ENCODE measurements around the gene SLC51A.

SLC51A gene

GRCh38 chr3:196217307-196218154 is 1.2 kb downstream of the SLC51A start:
- no peak for DNase-seq

DNA sequence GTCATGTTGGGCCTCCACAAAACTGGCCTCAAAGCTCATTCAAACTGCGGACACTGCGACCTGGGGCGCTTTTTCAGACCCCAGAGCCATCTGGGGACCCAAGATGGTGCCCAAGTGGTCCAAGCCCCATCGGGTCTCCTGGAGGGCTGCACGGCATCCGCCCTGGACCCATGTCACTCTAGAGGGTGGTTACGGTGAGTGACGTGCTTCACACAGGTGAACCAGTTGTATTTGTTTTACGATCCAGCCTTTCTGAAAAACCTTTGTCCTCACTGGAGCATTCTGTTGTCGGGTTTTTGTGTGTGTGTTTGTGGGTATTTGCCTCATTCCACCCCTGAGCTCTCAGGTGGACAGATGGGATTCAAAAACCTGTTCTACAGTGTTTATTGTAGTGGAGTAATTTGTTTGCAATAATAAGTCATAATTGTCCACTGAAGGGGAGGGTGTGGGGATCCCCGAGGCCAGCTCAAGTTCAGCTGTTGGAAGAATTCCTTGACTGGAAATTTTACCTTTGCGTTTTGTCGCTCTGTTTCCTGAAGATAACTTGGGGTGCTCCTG is 1.9 kb downstream of the SLC51A start:
- no peak for DNase-seq

- no peak for DNase-seq
Observed at GRCh38 chr3:196219194-196219969, 3.0 kb downstream of the SLC51A start.

DNA sequence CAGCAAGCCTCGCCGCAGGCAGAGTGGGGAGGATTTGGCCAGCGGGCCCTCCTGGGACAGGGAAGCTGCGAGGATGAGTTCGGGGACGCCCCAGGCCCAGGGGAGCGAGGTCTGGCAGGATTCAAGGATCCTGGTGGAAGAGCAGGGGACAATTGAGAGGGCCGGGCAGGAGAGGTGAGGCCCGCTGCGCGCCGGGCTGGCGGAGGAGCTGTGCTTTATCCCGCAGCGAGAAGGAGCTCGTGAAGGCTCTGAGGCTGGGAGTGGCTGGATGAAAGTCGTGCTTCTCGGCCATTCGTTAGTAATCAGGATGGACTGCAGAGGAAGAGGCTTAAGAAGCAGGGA is 3.6 kb downstream of the SLC51A start:
- DNase-seq = no peak

DNA sequence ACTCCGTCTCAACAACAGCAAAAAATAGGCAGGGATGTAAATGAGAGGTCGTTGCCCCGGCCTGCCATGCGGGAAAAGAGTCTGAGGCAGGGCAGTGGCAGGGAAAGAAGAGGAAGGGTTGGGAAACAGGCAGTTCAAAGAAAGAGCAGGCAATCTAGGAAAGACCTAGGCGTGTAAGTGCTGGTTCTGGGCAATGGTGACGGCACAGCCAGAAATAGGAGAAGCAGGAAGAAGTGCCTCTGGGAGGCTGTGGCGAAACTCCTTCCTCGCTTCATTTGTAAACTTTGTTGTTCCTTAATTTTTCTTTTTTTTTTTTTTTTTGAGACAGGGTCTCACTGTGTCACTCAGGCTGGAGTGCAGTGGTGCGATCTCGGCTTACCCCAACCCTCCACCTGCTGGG is 4.3 kb downstream of the SLC51A start:
- no peak for DNase-seq

DNA sequence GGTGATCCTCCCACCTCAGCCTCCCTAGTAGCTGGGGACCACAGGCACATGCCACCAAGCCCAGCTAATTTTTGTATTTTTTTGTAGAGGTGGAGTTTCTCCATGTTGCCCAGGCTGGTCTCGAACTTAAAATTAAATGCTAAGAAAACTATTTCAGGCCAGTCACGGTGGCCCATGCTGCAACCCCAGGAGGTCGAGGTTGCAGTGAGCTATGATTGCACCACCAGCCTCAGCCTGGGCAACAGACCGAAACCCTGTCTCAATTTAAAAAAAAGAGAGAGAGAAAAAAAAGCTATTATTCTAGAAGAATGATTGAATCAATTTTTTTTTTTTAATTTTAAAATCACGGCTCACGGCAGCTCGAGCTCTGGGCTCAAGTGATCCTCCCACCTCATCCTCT is 4.7 kb downstream of the SLC51A start:
- DNase-seq = no peak

GRCh38 chr3:196222876-196223595 is 6.7 kb downstream of the SLC51A start:
- no peak for DNase-seq

DNA sequence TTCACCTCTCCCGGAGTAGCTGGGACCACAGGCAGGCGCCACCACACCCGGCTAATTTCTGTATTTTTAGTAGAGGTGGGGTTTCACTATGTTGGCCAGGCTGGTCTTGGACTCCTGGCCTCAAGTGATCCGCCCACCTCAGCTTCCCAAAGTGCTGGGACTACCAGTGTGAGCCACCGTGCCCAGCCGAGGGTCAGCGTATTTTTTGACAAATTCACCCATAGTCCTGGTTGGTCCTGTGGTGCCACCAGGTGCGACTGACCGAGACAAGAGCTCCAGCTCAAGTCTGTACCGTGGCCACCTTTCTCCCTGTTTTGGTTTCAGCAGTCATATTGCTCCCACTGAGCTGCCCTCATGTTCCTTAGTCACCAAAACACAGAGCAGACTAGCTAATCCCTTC is 8.8 kb downstream of the SLC51A start:
- no peak for DNase-seq

- no peak for DNase-seq
Observed at GRCh38 chr3:196225763-196226364, 9.5 kb downstream of the SLC51A start.

DNA sequence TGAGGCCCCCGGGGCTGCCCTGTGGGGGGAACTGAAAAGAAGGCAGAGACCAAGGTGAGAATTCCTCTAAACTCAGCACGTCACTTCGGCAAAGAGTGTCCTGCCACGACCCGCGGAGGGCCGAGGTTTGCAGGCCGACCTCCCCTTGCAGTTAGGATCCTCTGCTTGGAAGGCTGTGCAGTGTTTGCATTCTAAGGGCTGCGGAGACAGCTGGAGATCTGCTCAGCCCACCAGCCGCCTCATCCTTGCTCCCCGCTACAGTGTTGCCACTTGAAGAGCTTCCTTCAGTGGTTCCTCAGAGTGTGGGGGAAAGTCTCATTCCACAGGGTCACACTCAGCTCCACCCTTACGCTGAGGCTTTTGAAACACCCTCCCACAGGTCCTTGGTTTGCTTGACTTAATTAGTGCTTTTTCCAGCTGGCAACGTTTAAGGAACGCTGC is 10.8 kb downstream of the SLC51A start:
- DNase-seq = no peak

GRCh38 chr3:196227629-196228493 is 11.5 kb downstream of the SLC51A start:
- no peak for DNase-seq

GRCh38 chr3:196232154-196232881 is 16.0 kb downstream of the SLC51A start:
- no peak for DNase-seq

- DNase-seq = no peak
Observed at GRCh38 chr3:196232882-196233251, 16.5 kb downstream of the SLC51A start.

DNA sequence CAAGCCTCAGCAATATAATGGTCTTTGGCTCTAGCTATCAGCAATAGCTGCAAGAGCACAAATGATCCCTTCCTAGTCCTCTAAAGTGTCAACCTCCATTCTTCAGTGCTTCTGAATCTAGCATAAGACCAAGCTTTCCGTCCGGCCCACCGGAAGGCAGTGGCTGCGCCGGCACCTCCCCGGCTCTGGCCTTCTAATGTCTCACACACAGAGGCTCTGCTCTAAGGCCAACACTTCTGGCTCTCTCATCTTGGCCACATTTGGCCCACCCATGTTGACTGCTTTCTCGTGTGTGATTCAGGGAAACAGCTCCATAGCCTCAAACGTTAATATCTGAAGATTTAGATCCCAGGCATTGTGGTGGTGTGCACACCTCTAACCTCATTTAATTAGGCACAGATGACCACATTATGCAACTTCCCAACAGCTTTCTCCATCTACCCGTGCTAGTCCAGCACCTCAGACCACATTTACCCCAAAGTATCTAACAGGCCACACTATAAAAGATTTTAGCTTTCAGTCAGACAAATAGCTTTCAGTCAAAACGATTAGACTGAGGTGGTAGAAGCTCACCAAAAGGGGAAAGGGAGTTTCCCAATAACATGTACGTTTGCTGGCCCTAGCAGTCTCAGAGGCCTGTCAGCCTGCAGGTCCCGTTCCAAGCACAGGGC is 19.3 kb downstream of the SLC51A start:
- DNase-seq = no peak

- DNase-seq = no peak
Observed at GRCh38 chr3:196236223-196236622, 19.9 kb downstream of the SLC51A start.

DNA sequence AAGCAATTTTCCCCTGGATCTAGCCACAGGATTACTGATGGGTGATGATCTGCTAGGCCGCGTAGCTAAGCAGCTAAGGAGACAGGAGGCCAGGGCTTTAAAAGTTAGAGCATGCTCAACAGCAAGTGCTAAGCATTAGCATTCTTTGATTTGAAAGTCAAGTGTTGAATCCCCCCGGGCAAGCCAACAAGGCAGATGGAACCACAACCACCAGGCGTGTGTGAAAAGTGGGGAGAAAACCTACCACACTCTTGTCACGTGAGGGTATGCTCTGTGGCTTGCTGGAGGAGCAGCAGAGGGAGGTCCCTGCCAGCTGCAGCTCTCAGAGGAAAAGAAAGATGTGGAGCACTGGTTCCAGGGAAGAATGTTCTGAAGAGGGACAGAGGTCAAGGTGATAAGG is 20.9 kb downstream of the SLC51A start:
- no peak for DNase-seq

- no peak for DNase-seq
Observed at GRCh38 chr3:196238612-196239560, 22.6 kb downstream of the SLC51A start.

DNA sequence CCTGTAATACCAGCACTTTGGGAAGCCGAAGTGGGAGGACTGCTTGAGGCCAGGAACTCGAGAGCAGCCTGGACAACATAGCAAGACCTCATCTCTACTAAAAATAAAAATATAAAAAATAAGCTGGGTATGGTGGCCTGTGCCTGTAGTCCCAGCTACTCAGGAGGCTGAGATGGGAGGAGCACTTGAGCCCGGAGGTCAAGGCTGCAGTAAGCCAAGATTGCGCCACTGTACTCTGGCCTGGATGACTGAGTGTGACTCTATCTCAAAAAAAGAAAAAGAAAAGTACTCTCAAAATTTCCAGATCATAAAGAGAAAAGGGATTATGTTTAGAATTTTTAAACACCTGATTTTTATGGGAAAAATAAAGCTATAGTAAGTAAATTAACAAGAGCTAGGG is 24.1 kb downstream of the SLC51A start:
- DNase-seq = no peak

DNA sequence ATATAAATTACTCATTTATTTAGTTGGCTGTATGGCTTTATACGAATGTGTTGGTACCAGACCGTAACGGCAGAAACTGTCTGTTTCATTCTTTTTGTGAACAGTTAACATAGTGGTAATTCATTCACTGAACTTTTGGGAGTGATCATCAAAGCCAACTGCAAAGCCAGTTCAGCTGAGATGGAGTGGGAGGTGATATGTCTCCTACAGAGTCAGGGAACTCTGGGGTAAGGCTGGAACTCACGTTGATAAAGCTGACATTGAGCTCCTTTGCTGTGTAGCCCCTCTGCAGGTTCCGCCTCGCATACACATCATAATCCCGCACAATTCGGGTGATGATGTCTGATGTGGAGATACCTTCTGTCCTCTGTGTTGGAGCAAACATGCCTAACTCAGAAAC is 25.4 kb downstream of the SLC51A start:
- no peak for DNase-seq
